ENCODE data around the gene OPN4.

GRCh38 chr10:86662186-86663045 lies 8.1 kb downstream of the OPN4 start:
- TF ChIP-seq CTCF (IDR thresholded peaks at IDR 0.05; ENCODE audit: poor library complexity) (no peak), EZH2 (IDR thresholded peaks at IDR 0.05; ENCODE audit: borderline replicate concordance) (no peak)
